AG09309 (cell line): ENCODE results near the gene NPM1.

Experiments
- DNase-seq: peaks from one replicate; pipeline ENCODE4 v3.0.0-alpha.2; 2010; ENCODE audit warnings: low read depth
- H3K4me3 ChIP-seq: 2 replicates; pipeline ENCODE4 v1.5.1; 2011; ENCODE audit warnings: mild to moderate bottlenecking, low read depth, low read length, moderate library complexity; ENCODE audit not compliant: control insufficient read depth
- TF ChIP-seq, protein P1 (sequence below): IDR thresholded peaks from 2 replicates; pipeline ENCODE4 v1.5.1; 2011; ENCODE audit warnings: mild to moderate bottlenecking, low read depth, low read length, inconsistent platforms; ENCODE audit not compliant: insufficient read depth, control insufficient read depth; ENCODE audit errors: missing control alignments

Gene NPM1

DNA sequence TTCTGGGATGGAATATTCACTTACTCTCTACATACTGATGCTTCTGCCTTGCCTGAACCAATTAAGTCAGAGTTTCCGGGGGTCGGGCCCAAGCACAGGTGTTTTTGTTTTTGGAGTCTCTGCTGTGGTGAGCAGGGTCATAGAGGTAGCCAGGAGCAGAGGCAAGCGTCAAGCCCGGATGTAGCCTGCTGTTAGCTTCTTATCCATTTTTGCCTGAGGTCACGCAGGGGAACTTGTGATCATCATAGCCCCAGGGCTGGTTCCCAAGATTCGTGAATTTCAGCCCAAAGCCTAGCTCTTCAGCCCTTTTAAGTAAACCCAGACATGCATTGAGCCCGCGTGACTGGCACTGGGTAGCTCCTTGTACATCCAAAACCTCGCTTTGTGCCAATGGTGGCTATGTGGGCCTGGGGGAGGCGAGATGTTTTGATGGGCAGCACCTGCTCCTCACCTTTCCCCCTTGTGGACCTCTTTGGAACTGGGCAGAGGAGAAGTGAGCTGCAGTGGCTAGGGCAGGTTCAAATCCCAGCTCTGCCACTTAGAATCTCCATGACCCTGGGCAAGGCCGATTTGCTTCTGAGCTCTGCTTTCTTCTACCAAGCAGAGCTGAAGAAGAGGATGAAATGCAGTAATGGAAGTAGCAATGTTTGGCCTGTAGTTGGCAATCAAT is 65.5 kb downstream of the NPM1 start:
- TF ChIP-seq, protein P1, sequence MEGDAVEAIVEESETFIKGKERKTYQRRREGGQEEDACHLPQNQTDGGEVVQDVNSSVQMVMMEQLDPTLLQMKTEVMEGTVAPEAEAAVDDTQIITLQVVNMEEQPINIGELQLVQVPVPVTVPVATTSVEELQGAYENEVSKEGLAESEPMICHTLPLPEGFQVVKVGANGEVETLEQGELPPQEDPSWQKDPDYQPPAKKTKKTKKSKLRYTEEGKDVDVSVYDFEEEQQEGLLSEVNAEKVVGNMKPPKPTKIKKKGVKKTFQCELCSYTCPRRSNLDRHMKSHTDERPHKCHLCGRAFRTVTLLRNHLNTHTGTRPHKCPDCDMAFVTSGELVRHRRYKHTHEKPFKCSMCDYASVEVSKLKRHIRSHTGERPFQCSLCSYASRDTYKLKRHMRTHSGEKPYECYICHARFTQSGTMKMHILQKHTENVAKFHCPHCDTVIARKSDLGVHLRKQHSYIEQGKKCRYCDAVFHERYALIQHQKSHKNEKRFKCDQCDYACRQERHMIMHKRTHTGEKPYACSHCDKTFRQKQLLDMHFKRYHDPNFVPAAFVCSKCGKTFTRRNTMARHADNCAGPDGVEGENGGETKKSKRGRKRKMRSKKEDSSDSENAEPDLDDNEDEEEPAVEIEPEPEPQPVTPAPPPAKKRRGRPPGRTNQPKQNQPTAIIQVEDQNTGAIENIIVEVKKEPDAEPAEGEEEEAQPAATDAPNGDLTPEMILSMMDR, result no peak
- H3K4me3 ChIP-seq, result no peak overlapping the region
- no peak for DNase-seq

DNA sequence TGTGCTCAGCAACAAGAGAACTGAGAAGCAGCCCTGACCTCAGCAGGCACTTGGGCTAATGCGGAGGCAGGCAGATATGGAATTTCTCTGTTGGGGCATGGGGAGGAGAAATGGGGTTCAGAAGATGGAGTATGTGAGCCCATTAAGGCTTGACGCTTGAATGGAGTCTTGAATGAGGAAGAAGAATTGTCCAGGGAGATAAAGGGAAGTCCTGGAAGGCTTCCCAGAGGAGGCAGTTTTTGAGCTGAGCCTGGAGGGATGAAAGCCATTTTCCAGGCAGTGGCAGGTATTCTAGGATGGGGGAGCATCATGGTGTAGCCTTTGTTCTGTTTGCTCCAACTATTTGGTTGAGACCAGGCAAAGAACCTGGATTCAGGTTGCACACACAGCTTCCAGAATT is 66.3 kb downstream of the NPM1 start:
- no peak for DNase-seq
- TF ChIP-seq, protein P1, result no peak
- no peak overlapping the region for H3K4me3 ChIP-seq

DNA sequence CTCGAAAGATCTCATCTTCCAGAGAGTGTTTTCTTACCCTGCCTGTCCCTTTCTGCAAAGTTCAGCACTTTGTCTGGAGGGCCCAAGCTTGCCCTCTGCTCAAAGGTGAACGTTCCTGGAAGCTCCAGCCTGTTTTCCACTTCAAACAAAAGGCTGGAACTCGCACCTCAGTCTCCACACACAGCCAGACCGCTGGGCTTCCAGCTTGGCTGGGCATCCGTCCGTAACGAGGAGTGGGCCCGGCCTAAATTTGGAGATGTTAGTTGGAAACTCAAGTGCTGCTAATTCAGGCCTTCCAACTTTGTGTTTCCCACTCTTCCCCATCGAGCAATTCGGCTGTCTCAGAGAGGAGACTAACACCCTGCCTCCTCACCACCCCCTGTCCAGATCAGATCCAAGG is 66.9 kb downstream of the NPM1 start:
- no peak for DNase-seq
- TF ChIP-seq, protein P1, result no peak
- H3K4me3 ChIP-seq, result no peak overlapping the region

DNA sequence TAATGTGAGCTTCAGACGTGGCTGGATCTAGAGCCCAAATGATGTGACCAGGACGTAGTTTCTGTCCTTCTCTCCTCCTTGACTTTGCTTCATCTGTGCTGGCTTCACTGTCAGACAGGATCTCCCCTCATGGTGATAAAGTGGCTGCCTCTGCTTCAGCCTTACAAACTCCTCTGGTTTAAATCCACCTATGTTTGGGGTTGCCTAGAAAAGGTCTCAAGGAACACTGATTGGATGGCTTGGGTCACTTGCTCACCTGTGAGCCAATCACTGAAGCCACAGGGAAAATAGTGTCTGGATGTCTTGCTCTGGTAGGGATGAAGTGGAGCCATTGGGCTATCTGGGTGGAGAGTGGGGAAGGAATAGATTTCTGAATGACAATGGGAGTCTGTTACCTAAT is 67.9 kb downstream of the NPM1 start:
- no peak for DNase-seq
- TF ChIP-seq, protein P1, result no peak
- no peak overlapping the region for H3K4me3 ChIP-seq

DNA sequence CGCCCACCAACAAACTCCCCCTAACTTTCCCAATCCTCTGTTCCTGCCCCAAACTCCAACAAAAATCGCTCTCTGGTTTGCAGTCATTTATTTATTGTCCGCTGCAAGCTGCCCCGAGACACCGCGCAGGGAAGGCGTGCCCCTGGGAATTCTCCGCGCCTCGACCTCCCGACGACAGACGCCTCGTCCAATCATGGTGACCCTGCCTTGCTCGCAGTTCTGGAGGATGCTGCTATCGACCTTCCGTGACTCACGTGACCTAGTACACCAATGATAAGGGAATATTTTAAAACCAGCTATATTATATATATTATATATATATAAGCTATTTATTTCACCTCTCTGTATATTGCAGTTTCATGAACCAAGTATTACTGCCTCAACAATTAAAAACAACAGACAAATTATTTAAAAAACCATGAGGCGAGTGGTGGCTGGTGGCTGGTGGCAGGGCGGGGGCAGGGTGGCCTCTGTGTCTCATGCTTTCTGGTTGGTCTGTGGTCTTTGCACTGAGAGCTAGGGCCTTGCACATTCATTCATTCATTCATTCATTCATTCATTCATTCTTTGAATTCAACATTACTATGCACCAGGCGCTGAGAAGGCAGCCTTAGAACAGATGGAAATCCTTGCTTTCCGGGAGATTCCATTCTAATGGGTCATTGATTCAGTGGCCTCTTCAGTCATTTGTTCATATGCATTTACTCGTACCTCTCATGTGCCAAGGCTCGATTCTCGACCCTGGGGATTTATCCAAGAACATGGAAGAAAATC is 69.7 kb downstream of the NPM1 start:
- H3K4me3 ChIP-seq, result no peak overlapping the region
- TF ChIP-seq, protein P1, result no peak
- DNase-seq, result no peak

DNA sequence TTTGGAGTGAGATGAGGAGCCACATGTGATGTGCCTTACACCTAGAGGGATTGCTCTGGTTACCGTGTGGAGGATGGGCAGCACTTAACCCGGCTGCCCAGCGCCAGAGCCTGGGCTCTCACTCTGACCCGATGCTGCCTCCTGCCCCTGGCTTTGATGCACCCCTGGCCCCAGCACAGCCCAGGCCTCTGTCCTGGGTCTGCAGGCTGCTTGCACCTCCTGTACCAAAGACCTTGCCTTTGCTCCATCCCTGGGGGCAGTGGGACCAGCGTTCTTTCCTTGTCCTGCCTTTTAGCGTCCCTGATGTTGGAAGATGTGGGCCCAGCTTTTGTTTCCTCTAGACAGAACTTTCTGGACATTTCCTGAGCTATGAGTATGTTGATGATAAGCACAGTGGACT is 72.2 kb downstream of the NPM1 start:
- TF ChIP-seq, protein P1, result no peak
- H3K4me3 ChIP-seq, result no peak overlapping the region
- DNase-seq, result no peak
